DND-41 (cell line): ENCODE data around the gene USP24.

Source experiments
- CTCF ChIP-seq: IDR thresholded peaks from 2 replicates; pipeline ENCODE4 v1.5.1; 2012; ENCODE audit warnings: borderline replicate concordance, low read length, moderate library complexity, mild to moderate bottlenecking; ENCODE audit not compliant: poor library complexity, severe bottlenecking; ENCODE audit errors: extremely low read depth
- EZH2 ChIP-seq: IDR thresholded peaks from 3 replicates; pipeline ENCODE4 v1.6.1; 2012; ENCODE audit warnings: borderline replicate concordance, low read depth, mild to moderate bottlenecking, moderate library complexity, low read length, inconsistent platforms; ENCODE audit not compliant: severe bottlenecking

- TF ChIP-seq CTCF (no peak), EZH2 (no peak)
These were observed 7.0 kb upstream of the USP24 start for GRCh38 chr1:55222152-55222551.
